ENCODE results near the gene DCLRE1B.
A peak's percentile ranks its signal among the peaks of the same experiment; 100 is the strongest.

DNA sequence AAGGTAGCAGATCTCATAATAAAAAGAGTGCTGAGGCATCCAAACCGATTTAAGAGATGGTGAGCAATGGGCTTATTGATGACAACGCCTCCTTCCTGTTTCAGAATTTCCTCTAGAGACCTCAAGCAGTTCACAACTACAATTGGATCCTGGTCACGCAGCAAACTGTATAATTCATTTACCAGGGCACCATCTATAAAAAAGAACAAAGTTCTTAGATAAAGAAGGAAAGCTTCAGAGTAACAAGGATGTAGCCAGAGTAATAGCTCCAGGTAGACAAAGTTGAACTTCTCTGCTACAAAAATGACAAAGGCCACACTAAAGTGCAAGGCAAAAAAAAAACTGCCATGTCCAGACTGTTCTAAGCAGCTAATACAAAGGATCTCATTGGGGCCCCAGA, 3.9 kb upstream of the DCLRE1B start:
- TF ChIP-seq, protein P1, sequence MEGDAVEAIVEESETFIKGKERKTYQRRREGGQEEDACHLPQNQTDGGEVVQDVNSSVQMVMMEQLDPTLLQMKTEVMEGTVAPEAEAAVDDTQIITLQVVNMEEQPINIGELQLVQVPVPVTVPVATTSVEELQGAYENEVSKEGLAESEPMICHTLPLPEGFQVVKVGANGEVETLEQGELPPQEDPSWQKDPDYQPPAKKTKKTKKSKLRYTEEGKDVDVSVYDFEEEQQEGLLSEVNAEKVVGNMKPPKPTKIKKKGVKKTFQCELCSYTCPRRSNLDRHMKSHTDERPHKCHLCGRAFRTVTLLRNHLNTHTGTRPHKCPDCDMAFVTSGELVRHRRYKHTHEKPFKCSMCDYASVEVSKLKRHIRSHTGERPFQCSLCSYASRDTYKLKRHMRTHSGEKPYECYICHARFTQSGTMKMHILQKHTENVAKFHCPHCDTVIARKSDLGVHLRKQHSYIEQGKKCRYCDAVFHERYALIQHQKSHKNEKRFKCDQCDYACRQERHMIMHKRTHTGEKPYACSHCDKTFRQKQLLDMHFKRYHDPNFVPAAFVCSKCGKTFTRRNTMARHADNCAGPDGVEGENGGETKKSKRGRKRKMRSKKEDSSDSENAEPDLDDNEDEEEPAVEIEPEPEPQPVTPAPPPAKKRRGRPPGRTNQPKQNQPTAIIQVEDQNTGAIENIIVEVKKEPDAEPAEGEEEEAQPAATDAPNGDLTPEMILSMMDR (IDR thresholded peaks at IDR 0.05), result no peak
- peak in 1 of 2 donors; percentile 46 for TF ChIP-seq POLR2A (IDR thresholded peaks at IDR 0.05)

Measured in Peyer's patch (tissue), 4 donors.